Mucosa of descending colon (tissue), 3 donors: ENCODE data around the gene ABCC11. TPM values are rescaled to one million over a fixed set of nuclear protein-coding genes. Genes with fewer than 3 reads are reported as not detected.

Source experiments
- ATAC-seq: fragments of 200-7000 bp; cut with Tn5 transposase; one replicate; pipeline ENCODE4 v1.9.1; 2020; ENCODE audit warnings: mild to moderate bottlenecking, moderate library complexity
- DNase-seq, 3 donors: peaks; one replicate each; pipeline ENCODE4 v3.0.0-alpha.2; 2020
- H3K36me3 ChIP-seq: fragments of 200-600 bp; one replicate; pipeline ENCODE4 v1.8.0; 2021; ENCODE audit warnings: low read depth, mild to moderate bottlenecking
- H3K4me1 ChIP-seq: fragments of 200-600 bp; one replicate; pipeline ENCODE4 v1.8.0; 2021; ENCODE audit warnings: low read depth, mild to moderate bottlenecking
- H3K4me3 ChIP-seq: fragments of 200-600 bp; one replicate; pipeline ENCODE4 v1.8.0; 2021; ENCODE audit warnings: mild to moderate bottlenecking
- H3K9me3 ChIP-seq: fragments of 200-600 bp; one replicate; pipeline ENCODE4 v1.8.0; 2021; ENCODE audit warnings: mild to moderate bottlenecking
- CTCF ChIP-seq: fragments of 200-600 bp; IDR thresholded peaks from one replicate; pipeline ENCODE4 v1.8.0; 2022; ENCODE audit warnings: antibody characterized with exemption, mild to moderate bottlenecking
- intact Hi-C, 2 donors: fragments of 100-400 bp; cut with DNase I in 1 of 2; cut with micrococcal nuclease in 1 of 2; formaldehyde crosslinking; loops; one replicate each; pipeline versions ENCODE4 v1.11.0 to v1.11.1; 2022; cut with DNase I, micrococcal nuclease
- total RNA-seq, 3 donors: library from RNA; stranded (reverse); fragmentation: NEBNext Ultra II Directional in 2 of 3; extraction: Animal tissue kit (Norgen Biotek cat#: 25700) in 2 of 3; gene quantifications; one replicate each; pipeline versions ENCODE4 v1.2.1 to v1.2.4, GENCODE V29; 2021 to 2023
- donor health status: DM: no; HTN: no; CAD: no; lungs with moderate emphysema.
- donor health status: DM: no; HTN: no; CAD: no.
- donor health status: DM: no; HTN: yes; CAD: no.

The ABCC11 gene
- total RNA-seq, 3 donors from 2014 or later = 0.32 to 0.35 (median 0.34) TPM

DNA sequence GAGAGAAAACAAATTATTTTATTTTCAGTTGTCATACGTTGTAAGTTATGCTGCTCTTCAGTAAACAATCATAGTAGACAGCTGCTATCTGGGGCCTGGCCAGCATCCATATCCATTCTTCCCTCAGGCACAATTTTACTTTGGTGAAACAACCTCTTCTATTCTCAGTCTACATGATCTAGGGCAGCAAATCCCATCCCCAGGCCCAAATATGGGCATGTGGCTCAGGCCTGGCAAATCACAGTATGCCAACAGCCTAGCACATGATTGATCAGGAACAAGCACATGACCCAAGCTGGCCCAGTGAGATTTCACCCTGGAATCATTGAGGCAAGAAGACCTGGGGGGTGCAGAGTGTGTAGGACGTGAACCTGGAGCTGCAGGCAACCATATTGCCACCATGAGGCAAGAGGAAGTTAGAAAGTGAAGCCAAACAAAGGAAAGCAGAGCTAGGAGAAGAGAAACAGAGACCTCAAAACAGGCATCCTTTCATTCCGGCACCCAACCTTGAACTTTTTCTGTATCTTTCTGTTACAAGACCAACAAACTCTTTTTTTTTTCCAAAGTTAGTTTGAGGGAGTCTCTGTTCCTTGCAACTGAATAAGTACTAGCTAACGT is 81.3 kb downstream of the ABCC11 start:
- no peak for ATAC-seq
- H3K9me3 ChIP-seq = no peaks in the 10 kb centered on the region
- no peaks in the 10 kb centered on the region for H3K4me1 ChIP-seq
- H3K36me3 ChIP-seq = no peaks in the 10 kb centered on the region
- no peak for DNase-seq
- no peak overlapping the region for H3K4me3 ChIP-seq
- intact Hi-C loops = no loop called here
- no peak for TF ChIP-seq CTCF

- DNase-seq (peak; percentile 68 to 82 (median 72)), ATAC-seq (peak; percentile 95)
- H3K36me3 ChIP-seq = no peaks in the 10 kb centered on the region
- peak; percentile 60 for TF ChIP-seq CTCF
- intact Hi-C loops = no loop called here
- H3K4me1 ChIP-seq = no peaks in the 10 kb centered on the region
- H3K4me3 ChIP-seq = no peak overlapping the region
- H3K9me3 ChIP-seq = no peaks in the 10 kb centered on the region
Measured at GRCh38 chr16:48164907-48165715, 82.2 kb downstream of the ABCC11 start.

DNA sequence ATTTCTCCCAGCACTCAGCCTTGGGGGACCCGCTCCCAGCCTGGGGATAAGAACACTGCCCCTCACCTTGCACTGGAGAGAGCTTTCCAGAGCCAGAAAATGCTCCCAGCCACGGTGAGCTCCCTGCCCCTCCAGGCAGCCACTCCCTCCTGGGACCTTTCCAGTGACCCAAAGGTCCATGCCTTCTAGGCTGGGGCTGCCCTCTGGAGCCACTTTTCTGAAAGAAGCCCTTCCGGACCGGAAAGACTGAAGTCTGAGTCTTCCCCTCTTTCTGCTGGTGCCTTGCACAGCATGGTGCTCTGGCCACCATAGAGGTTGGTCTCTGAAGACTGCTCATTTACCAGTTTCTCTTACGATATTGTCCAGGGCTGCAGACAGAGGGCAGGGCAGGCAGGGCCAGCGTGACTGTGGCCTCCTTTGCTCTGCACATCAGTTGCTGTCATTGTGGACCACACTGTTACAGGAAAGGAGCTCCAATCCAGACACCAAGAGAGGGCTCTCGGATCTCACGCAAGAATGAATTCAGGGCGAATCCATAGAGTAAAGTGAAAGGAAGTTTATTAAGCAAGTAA is 84.4 kb downstream of the ABCC11 start:
- H3K4me3 ChIP-seq = no peak overlapping the region
- no peak for ATAC-seq
- intact Hi-C loops = no loop called here

GRCh38 chr16:48161906-48162305 is 85.4 kb downstream of the ABCC11 start:
- Histone ChIP-seq H3K9me3 (no peaks in the 10 kb centered on the region), H3K4me1 (no peaks in the 10 kb centered on the region), H3K36me3 (no peaks in the 10 kb centered on the region), H3K4me3 (no peak overlapping the region)
- intact Hi-C loops = no loop called here
- no peak for TF ChIP-seq CTCF
- ATAC-seq = no peak
- DNase-seq = no peak

More for the DNA sequence above, 84.4 kb downstream of the ABCC11 start:
- no peak for DNase-seq
- no peaks in the 10 kb centered on the region for H3K4me1 ChIP-seq
- no peaks in the 10 kb centered on the region for H3K36me3 ChIP-seq
- TF ChIP-seq CTCF = no peak
- no peaks in the 10 kb centered on the region for H3K9me3 ChIP-seq

- intact Hi-C loops = no loop called here
- H3K36me3 ChIP-seq = no peaks in the 10 kb centered on the region
- no peak for DNase-seq
- H3K4me3 ChIP-seq = no peak overlapping the region
- ATAC-seq = no peak
- no peak for TF ChIP-seq CTCF
- no peaks in the 10 kb centered on the region for H3K9me3 ChIP-seq
- H3K4me1 ChIP-seq = no peaks in the 10 kb centered on the region
Measured at GRCh38 chr16:48160575-48160974, 86.8 kb downstream of the ABCC11 start.
